ENCODE data around the gene NUP210L.
A peak's percentile ranks its signal among the peaks of the same experiment; 100 is the strongest.
"Not testable (repeated sequence)": the region's sequence is repeated elsewhere in the genome, so short reads cannot be mapped to it uniquely, and the experiment has no call there.

NUP210L gene

DNA sequence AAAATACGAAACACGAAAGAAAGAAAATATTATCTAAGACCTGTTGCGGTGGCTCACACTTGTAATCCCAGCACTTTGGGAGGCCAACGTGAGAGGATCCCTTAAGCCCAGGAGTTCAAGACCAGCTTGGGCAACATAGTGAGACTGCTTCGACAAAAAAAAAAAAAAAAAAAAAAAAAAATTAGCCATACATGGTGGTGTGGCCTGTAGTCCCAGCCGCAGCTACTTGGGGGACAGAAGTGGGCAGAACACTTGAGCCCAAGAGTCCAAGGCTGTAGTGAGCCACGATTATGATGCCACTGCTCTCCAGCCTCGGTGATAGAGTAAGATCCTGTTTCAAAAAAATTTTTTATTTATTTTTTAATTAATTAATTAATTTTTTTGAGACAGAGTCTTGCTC lies 167.3 kb downstream of the NUP210L start:
- no peak for DNase-seq

DNA sequence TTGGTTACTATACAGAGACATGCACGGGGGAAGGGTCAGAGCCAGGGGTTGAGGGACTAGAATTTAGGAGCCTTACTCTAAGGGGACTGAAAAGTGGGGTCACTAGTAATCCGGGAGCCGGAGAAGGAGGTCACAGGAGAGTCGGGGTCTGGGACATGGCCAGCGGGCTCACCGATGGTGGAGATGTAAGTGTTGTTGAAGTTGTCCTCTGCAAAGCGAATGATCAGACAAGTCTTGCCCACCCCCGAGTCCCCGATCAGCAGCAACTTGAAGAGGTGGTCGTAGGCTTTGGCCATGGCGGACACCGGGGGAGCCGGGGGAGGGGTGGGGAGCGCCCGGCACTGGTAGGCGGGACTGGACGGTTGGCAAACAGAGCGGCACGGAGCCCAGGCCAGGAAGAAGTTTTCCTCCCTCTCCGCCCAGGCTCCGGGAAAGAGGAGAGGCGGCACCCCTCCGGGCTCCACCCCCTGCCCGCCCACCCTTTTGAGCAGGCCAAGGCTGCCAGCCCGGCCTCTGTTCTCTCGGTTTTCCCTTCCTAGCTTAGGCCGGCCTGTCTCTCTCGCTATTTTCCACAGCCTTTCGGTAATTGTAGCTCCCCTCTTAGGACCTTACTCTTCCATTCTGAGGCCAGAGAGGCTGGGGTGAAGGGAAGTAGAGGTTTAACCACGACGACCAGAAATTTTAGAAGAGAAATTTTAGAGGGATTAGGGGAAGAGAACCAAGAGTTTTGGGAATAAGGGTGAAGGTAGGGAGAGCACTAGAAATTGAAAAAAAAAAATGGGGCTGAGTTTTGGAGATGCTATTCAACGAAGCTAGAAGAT lies 168.7 kb downstream of the NUP210L start, which contains the start of gene RAB13:
TSS of gene RAB13 (minus strand) at position 399 of the 821 bp plus-strand sequence. CDS start at position 296, 103 bp downstream.
- DNase-seq = no peak

DNA sequence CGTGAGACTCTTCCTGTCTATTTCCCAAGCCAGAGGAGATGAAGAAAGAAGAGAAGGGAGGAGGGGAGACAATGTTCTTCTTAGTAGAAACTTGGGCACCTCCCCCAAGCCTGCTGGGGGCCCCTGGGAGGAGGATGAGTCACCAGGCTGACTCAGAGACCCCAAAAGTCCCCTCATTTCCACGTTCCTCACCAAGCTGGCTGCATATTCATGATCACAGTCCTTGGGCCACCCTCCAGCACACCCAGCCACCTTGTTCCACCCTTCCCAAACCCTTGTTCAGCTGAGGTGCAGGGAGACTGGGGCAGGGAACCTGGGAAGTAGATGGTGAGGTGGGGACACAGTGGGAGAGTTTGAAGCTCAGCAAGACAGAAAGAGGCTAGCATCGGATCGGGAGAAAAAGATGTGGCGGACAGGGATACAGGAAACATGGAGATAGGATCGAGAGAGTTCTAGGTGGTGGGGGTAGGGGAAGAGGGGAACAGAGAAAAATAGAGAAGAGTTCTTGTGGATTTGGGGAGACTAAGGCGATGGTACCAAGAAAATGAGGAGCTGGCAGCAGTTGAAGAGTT lies 169.4 kb downstream of the NUP210L start:
- DNase-seq = peak; percentile 17

DNA sequence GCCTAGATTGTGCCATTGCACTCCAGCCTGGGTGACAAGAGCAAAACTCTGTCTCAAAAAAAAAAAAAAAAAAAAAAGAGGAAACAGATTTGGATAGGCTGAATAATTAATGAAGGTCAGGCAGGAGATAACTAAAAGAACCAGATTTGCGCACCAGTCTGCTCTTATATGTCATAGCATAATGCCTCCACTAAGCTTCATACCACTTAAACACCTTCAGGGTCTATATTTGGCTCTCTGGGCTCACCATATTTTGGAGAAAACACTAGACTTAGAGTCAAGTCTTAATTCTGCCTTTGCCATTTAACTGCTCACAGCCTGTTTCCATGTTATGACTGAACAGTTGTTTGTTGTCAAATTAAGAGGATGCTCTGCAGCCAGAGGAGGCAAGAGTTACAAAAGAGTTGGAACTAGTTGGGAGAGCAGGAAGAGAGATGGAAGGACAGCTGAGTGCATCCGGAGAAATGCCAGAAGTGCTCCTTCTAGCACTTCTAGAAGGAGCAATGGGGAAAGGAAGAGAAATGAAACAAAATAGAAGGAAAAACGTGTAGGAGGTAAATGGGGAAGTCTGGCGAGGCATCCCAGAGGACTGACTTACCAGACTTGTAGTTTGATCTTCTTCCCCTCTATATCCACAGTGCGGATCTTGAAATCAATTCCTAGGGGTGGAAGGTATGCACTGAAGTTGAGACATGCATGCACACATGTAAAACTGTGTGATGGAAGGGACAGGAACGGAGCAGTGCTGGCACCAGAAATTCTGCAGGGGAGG lies 170.6 kb downstream of the NUP210L start:
- DNase-seq = no peak

DNA sequence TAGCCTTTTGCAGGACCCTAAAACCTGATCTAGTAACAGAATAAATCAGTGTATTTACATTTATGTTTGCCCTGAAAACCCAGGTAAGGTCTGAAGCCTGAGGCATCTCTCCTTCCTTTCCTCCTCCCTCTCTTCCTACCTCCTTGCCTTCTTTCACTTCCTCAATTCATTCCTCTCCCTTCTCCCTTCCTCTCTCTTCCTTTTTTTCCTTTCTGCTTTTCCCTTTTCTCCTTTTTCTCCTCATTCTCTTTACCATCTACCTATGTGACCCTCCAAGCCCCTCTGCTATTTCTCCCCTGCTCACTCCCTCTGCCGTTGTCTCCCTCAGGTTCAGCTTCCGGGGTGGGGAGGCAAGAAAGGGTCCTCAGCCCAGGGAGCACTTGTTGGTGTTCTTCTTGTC lies 173.1 kb downstream of the NUP210L start:
- DNase-seq = not testable (repeated sequence)

DNA sequence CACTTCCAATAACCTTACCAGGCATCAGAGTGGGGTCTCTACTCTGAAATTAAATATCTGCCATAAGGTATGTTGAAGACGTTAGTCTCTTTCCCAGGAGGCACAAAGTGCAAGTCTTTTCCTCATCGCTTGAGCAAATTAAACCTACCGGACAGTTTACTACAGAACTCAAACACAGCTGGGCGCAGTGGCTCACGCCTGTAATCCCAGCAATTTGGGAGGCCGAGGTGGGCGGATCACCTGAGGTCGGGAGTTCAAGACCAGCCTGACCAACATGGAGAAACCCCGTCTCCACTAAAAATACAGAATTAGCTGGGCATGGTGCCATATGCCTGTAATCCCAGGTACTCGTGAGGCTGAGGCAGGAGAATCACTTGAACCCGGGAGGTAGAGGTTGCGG lies 175.8 kb downstream of the NUP210L start:
- not testable (repeated sequence) for DNase-seq

DNA sequence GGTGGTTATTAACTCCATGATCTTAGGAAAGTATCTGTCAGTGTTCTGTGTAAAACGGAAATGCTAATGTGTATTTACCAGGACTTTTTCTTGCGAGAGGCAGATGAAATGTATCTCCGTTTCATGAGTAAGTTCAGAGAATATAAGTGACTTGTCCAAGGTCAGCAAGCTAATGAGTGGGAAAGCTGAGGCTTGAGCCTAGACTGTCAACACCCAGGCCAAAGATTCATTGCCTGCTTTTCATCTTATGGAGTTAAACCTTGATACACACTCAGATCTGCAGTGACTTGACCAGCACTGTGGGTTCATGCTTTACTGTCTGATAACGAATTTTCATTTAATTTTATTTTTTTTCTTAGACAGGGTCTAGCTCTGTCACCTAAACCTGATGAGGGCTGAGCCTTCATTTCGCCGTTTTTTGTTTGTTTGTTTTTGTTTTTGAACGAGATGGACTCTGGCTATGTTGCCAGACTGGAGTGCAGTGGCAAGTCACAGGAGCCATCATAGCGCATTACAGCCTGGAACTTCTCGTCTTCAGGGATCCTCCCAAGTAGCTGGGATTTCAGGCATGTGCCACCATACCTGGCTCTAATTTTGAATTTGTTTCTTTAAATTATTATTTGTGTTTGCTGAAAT lies 176.5 kb downstream of the NUP210L start:
- no peak for DNase-seq

DNA sequence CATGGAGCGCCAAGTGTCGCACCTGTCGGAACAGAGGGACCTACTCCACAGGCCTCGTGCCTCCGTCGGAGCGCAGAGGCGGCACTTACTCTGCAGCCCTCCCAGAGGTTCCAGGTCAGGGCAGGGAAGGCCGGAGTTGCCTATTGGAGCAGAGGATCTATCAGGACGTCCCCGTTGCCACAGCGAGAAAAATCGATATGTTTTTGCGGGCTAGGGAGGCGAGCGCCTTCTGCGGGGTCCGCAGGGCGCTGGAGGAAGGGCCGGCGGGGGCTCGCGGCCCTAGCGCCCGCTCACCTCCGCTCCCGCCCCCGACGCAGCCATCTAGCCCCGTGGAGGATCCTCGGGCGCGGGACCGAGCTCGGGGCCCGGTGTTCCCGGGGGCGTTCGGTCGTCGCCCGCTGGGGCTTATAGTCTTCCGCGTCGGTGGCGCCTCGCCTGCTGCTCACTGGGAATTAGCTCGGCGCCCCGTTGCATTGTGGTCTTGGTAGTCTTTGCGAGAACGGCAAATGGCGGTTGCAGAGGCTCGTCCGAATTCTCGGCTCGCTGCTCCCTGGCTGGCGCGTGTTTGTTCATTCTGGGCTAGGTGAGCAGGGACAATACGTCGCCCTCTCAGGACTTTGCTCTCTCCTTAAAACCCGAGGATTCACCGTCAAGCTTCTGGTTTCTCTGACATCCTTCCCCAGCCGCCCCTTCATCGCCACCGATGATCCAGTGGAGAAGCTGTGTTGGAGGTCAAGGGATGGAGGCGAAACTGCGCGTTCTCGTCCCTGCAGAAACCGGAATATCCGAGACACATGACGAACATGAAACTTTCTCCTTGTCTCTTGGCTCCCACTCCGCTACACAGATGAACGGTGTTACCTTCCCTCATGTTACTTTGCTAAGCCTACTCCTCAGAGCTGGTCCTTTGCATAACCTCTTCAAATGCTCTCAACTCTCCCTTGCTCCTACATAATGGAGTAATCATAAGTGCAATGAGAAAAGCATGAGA lies 177.3 kb downstream of the NUP210L start, which contains the start of gene JTB:
TSS of gene JTB (minus strand) at position 425 of the 991 bp plus-strand sequence. CDS start at position 3, 422 bp downstream.
- DNase-seq = peak; percentile 89

DNA sequence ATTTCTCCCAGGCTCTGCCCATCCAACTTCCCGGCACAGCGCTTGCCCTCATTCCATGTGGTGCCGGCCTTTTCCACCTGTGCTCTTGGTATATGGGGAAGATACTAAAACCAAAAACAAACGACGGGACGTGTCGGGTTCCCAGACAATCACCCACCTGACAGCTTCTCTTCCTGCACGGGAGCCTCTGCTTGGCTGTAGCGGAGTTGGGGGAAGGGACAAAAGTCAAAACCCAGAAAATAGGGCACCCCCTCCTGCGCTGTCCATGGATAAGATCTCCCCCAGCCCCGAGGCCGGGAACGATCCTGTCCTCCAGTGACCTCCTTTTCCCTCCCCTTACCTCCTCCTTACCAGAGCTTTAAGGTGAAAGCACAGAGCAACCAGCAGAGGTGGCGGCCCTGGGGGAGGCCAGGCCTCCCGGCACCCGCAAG lies 178.0 kb downstream of the NUP210L start:
- DNase-seq = no peak

DNA sequence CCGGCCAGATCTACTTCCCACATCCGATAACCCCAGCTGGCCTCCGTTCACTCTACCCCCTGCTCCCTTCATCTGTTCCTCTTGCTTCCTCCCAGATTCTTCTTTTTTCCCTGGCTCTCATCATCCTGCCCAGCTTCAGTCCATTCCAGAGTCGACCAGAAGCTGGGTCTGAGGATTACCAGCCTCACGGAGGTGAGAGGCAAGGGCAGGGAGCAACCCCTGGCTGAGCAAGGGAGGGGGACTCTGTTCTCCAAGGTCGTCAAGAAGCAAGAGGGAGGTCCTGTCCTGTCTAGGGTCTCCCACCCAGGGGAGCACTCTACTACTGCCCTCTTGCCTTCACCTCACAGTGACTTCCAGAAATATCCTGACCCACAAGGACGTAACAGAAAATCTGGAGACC lies 181.3 kb downstream of the NUP210L start:
- no peak for DNase-seq

DNA sequence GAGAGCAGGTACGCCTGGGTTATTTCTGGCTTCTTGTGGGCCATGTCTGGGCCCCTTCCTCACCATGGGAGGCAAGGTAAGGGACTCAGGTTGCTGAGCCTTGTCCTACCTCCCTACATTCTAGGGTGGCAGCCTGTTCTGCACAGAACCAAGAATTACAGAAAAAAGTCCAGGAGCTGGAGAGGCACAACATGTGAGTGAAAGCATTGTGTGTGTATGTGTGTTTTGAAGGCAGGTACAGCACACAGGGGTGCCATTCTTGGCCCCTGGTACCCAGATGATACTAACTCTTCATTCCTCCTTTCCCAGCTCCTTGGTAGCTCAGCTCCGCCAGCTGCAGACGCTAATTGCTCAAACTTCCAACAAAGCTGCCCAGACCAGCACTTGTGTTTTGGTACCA lies 181.8 kb downstream of the NUP210L start:
- DNase-seq = no peak

DNA sequence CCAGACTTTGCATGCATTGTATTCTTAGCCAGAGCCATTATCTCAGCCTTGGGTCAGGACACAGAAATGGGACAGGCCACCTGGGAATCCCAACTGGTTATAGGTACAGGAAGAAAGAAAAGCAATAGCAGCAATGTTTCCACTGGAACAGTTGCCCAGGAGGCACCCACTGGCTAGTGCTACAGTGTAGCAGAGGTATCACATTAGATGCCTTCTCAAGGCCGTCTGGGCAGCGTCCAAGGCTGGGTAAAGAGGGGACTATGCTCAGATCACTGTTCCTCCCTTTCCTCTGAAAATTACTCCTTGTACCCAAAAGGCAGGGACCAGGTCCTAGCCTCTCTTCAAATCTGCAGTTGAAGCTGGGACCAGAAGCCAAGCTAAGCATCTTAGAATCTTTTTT lies 184.5 kb downstream of the NUP210L start:
- DNase-seq = no peak

DNA sequence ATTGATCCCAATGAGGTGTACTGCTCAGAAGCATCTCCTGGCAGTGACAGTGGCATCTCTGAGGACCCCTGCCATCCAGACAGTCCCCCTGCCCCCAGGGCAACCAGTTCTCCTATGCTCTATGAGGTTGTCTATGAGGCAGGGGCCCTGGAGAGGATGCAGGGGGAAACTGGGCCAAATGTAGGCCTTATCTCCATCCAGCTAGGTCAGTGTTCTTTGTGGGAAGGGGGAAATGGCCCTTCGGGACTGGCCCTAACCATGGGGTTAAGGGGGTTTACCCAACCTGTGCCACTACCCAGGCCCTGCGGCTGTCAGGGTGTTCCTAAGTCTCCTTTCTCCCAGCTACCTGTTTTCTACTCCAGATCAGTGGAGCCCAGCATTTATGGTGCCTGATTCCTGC lies 185.9 kb downstream of the NUP210L start:
- no peak for DNase-seq

DNA sequence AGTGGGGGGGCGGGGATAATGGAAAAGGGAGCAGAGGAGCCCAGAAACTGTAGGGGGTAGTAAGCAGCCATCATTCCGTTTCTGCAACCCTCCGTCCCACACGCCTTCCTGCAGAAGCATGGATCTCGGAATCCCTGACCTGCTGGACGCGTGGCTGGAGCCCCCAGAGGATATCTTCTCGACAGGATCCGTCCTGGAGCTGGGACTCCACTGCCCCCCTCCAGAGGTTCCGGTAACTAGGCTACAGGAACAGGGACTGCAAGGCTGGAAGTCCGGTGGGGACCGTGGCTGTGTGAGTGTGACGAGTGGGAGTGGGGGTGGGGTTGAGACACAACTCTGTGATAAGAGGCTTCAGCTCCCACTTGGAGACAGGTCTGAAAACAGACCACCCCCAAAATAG lies 186.5 kb downstream of the NUP210L start:
- DNase-seq = no peak

DNA sequence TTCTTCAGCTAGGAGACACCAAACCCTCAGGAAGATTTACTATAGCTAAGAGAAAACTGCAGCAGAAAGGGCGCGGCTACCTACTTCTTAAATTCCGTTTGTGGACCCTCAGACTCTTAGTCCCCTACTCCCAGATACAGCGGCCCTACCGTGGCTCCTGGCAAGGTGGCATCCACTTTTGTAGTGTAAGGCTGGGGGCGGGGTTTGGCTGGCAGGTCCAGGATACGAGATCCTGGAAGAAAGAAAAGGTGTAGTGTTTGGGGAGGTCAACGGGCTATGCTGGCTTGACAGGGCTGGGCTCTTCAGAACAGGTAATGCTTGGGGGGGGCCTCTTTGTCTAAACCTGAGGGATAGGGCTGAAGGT lies 186.9 kb downstream of the NUP210L start:
- DNase-seq = no peak

DNA sequence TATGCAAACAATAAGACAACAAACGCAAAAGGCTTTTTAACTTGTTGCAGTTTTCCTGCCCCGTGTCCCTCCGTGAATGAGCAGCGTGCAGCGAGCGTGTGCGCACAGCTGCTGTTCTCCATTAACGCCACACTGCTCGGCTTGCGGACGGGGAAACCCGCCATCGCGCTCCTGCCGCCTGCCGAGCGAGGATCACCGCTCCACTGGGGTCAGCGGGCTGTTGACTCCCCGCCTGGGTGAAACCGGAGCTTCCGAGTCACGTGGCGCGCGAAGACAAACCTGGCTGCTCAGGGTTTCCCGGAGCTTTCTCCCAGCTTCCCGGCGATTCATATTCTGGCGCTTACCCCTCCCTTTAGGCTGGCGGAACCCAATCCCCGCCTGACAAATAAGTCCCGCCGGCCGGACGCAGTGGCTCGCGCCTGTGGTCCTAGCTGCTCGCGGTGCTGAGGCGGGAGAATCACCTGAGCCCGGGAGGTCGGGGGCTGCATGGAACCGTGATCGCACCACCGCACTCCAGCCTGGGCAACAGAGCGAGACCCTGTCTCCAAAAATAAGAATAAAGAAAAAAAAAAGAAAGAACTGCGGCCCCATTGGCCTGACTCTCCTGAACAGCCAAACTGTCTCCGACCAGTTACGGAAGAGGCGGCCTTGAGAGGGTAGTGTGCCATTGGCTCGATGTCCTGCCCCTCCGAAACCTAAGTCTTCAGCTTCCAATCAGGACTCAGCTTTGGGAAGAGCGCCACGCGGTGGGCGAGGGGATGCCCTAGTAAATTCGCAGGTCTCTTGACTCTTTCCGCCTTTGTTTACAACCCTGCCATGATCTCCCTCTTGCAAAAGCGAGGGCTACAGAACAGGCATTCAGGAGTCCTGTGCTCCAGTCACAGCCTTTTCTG lies 187.5 kb downstream of the NUP210L start, which contains the start of gene CREB3L4:
TSS of gene CREB3L4 (plus strand) at position 796 of the 893 bp plus-strand sequence. CDS start 624 bp downstream, outside the sequence.
- DNase-seq = peak; percentile 82

DNA sequence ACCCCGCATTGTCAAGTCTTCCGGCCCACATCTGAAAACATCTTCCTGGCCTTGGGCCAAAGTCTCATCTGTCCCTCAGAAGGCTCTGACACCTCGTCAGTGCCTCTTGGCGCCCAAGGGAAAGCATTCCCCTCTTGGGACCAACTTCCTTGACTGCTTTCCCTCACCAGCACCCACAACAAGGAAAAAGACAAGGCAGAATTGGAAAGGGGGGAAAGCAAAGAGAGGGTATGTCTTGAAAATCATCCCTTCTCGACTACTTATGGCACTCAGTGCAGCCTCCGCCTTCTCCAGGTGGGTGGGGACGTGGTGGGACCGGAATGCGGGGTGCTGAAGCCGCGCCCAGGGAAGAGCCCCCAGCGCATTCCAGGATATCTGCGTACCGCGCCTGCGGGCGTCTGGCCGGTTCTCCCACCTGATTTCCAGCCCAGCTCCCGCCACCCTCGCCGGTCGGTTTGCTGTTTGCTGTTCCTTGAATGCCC lies 191.0 kb downstream of the NUP210L start:
- DNase-seq = no peak

DNA sequence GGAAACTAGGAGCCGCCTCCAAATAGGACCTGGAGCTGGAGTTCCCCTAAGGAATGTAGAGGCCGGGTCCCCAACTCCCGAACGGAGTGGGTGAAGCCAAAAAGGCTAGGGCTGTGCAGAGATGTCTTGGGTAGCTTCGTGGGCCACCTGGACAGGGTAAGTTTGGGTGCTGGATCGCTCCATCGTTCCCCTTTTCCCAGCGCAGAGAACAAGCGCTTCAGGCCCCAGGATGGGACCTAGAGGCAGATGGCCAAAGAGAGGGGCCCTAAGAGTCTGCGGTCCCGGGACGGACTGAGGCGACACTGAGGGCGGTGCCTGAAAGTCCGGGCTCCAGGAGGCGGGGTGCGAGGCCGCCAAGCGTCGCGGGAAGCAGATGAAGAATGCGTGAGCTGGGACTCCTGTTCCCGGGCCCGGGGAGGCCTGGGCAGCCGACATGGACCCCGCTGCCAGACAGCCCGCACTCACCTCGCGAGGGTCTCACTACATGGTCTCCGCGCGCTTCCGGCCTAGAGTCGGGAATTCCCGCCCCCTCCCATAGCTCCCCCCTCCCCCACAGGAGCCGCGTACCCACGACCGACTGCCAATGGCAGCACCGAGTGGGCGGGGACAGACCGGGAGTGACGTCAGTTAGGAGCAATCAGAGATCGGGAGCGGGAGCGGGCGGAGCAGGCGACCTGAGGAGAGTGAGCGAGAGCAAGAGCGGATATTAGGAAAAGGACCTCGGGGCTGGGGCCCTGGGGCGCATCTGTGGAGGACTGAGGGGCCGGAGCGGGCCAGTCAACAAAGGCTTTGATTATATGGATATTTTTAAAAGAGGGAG lies 191.6 kb downstream of the NUP210L start, which contains the start of gene SLC39A1:
TSS of gene SLC39A1 (minus strand) at position 508 of the 820 bp plus-strand sequence. CDS start 822 bp downstream, outside the sequence.
- peak; percentile 93 for DNase-seq

Data from stimulated activated naive CD4-positive, alpha-beta T cell treated with Interleukin-2 at 50 U/mL for 16 hours (primary cell).